GM23248 (cell line): Measurements from ENCODE around the gene YEATS2.

Experiments
- EZH2 ChIP-seq: fragments of 200-600 bp; sonication (generic); IDR thresholded peaks from 2 replicates; pipeline ENCODE4 v1.6.1; 2018; ENCODE audit warnings: antibody characterized with exemption, mild to moderate bottlenecking; ENCODE audit not compliant: insufficient read depth, poor library complexity, severe bottlenecking
- EZH2phosphoT487 ChIP-seq: fragments of 200-600 bp; sonication (generic); IDR thresholded peaks from 2 replicates; pipeline ENCODE4 v1.6.1; 2018; ENCODE audit warnings: antibody characterized with exemption, moderate library complexity, mild to moderate bottlenecking, low read depth; ENCODE audit not compliant: insufficient read depth

DNA sequence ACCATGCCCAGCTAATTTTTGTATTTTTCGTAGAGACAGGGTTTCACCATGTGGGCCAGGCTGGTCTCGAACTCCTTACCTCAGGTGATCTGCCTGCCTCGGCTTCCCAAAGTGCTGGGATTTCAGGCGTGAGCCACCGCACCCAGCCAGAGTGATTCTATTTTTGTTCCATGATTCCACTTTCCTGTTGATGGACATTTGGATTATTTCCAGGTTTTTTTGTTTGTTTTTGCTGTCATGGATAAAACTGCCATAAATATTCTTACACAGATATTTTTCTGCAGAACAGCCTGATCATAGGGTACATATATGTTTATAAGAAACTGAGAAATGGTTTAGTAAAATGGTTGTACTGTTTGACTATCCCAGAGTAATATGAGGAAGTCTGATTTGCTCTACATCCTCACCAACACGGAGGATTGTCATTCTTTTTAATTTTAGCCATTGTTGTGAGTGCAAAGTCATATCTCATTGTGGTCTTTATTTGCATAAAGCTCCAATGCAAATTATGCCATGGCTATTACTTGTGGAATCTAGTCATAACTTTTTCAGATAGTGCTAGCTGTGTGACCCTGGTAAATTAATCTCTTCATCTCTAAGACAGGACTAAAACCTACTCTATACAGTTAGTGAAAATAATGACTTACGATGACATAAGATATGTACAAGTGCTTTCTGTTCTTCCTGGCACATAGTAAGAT is 85.1 kb downstream of the YEATS2 start:
- TF ChIP-seq EZH2 (no peak), EZH2phosphoT487 (no peak)
